Measurements from ENCODE around the gene NUP98.

The NUP98 gene

GRCh38 chr11:3700410-3700809, 96.9 kb downstream of the NUP98 start:
- Histone ChIP-seq H3K4me3 (no peak overlapping the region), H3K27ac (no peak overlapping the region)
- no peak for DNase-seq (ENCODE audit: low spot score)
- no peak for TF ChIP-seq CTCF (IDR thresholded peaks at IDR 0.05)

- Histone ChIP-seq H3K27ac (no peak overlapping the region), H3K4me3 (no peak overlapping the region)
- no peak for DNase-seq (ENCODE audit: low spot score)
- TF ChIP-seq CTCF (IDR thresholded peaks at IDR 0.05): no peak
These were observed 110.6 kb downstream of the NUP98 start for GRCh38 chr11:3686751-3687150.

- H3K4me3 ChIP-seq: no peak overlapping the region
- DNase-seq (ENCODE audit: low spot score): no peak
- H3K27ac ChIP-seq: no peak overlapping the region
- TF ChIP-seq CTCF (IDR thresholded peaks at IDR 0.05): no peak
These were observed 111.4 kb downstream of the NUP98 start for GRCh38 chr11:3685923-3686322.

GRCh38 chr11:3684819-3685172, 112.6 kb downstream of the NUP98 start:
- no peak for TF ChIP-seq CTCF (IDR thresholded peaks at IDR 0.05)
- no peak overlapping the region for H3K27ac ChIP-seq
- DNase-seq (ENCODE audit: low spot score): no peak
- H3K4me3 ChIP-seq: no peak overlapping the region

- Histone ChIP-seq H3K27ac (no peak overlapping the region), H3K4me3 (no peak overlapping the region)
- no peak for TF ChIP-seq CTCF (IDR thresholded peaks at IDR 0.05)
- DNase-seq (ENCODE audit: low spot score): no peak
These were observed 113.1 kb downstream of the NUP98 start for GRCh38 chr11:3684129-3684818.

- H3K4me3 ChIP-seq: no peak overlapping the region
- DNase-seq (ENCODE audit: low spot score): no peak
- H3K27ac ChIP-seq: no peak overlapping the region
- no peak for TF ChIP-seq CTCF (IDR thresholded peaks at IDR 0.05)
These were observed 114.3 kb downstream of the NUP98 start for GRCh38 chr11:3683039-3683438.

GRCh38 chr11:3679077-3679476, 118.3 kb downstream of the NUP98 start:
- no peak overlapping the region for H3K4me3 ChIP-seq
- no peak overlapping the region for H3K27ac ChIP-seq
- no peak for DNase-seq (ENCODE audit: low spot score)
- TF ChIP-seq CTCF (IDR thresholded peaks at IDR 0.05): no peak
